Measurements from ENCODE around the gene SERPINB6.
"Not testable (repeated sequence)": the region's sequence is repeated elsewhere in the genome, so short reads cannot be mapped to it uniquely, and the experiment has no call there.

Gene SERPINB6

GRCh38 chr6:2909051-2909606 lies 62.2 kb downstream of the SERPINB6 start:
- H3K4me3 ChIP-seq (ENCODE audit: low read length); H3K79me1 ChIP-seq (ENCODE audit: low read length); H3K18ac ChIP-seq (ENCODE audit: low read length); H2BK15ac ChIP-seq (replicated peaks; ENCODE audit: low read depth); H4K5ac ChIP-seq (ENCODE audit: low read length); H4K8ac ChIP-seq (ENCODE audit: low read depth, low read length); H3K4me2 ChIP-seq (ENCODE audit: low read length); H3K79me2 ChIP-seq (ENCODE audit: control insufficient read depth, insufficient read depth, low read length); H3K23ac ChIP-seq (ENCODE audit: low read length); H2AK5ac ChIP-seq (ENCODE audit: low read length); DNase-seq; H3K9ac ChIP-seq (ENCODE audit: low read length); H3K4me1 ChIP-seq (ENCODE audit: control insufficient read depth, low read depth, low read length); H3K36me3 ChIP-seq (ENCODE audit: control insufficient read depth, insufficient read depth, low read length); H3K4ac ChIP-seq (ENCODE audit: low read depth, low read length); H2BK5ac ChIP-seq (ENCODE audit: low read length); H2BK120ac ChIP-seq (ENCODE audit: low read depth, low read length); H3K27me3 ChIP-seq (ENCODE audit: insufficient read depth, low read length, poor library complexity): not testable (repeated sequence)
- peak overlapping the region; percentile 35 for H3K56ac ChIP-seq (ENCODE audit: low read length)
- peak overlapping the region; percentile 17 for H3K27ac ChIP-seq (ENCODE audit: low read depth, low read length)
- WGBS (ENCODE audit: extremely low coverage, insufficient coverage, low lambda C conversion rate): no CpG with 5 or more reads among the region's 16 CpGs

DNA sequence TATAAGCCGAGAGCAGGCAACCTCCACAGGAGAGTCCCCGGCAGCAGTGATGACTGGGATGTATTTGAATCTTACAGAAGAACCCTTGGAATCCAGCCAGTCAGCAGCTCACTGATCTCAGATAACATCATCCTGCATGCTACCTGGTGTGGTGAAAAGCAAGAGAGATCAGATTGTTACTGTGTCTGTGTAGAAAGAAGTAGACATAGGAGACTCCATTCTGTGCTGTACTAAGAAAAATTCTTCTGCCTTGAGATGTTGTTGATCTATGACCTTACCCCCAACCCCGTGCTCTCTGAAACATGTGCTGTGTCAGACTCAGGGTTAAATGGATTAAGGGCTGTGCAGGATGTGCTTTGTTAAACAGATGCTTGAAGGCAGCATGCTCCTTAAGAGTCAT lies 62.9 kb downstream of the SERPINB6 start:
- H3K4ac ChIP-seq (ENCODE audit: low read depth, low read length); H3K4me2 ChIP-seq (ENCODE audit: low read length); H3K4me1 ChIP-seq (ENCODE audit: control insufficient read depth, low read depth, low read length); H2BK15ac ChIP-seq (replicated peaks; ENCODE audit: low read depth); H3K79me1 ChIP-seq (ENCODE audit: low read length); H4K8ac ChIP-seq (ENCODE audit: low read depth, low read length); H3K4me3 ChIP-seq (ENCODE audit: low read length); H4K5ac ChIP-seq (ENCODE audit: low read length); H3K9ac ChIP-seq (ENCODE audit: low read length); H3K79me2 ChIP-seq (ENCODE audit: control insufficient read depth, insufficient read depth, low read length); H3K27me3 ChIP-seq (ENCODE audit: insufficient read depth, low read length, poor library complexity); H2BK120ac ChIP-seq (ENCODE audit: low read depth, low read length); H3K36me3 ChIP-seq (ENCODE audit: control insufficient read depth, insufficient read depth, low read length); H2BK5ac ChIP-seq (ENCODE audit: low read length); H3K23ac ChIP-seq (ENCODE audit: low read length): not testable (repeated sequence)
- Histone ChIP-seq H3K56ac (ENCODE audit: low read length) (peak overlapping the region; percentile 44), H3K18ac (ENCODE audit: low read length) (peak overlapping the region; percentile 23), H3K27ac (ENCODE audit: low read depth, low read length) (peak overlapping the region; percentile 27), H2AK5ac (ENCODE audit: low read length) (peak overlapping the region; percentile 90)
- no CpG with 5 or more reads among the region's 3 CpGs for WGBS (ENCODE audit: extremely low coverage, insufficient coverage, low lambda C conversion rate)
- DNase-seq: peak; percentile 90

DNA sequence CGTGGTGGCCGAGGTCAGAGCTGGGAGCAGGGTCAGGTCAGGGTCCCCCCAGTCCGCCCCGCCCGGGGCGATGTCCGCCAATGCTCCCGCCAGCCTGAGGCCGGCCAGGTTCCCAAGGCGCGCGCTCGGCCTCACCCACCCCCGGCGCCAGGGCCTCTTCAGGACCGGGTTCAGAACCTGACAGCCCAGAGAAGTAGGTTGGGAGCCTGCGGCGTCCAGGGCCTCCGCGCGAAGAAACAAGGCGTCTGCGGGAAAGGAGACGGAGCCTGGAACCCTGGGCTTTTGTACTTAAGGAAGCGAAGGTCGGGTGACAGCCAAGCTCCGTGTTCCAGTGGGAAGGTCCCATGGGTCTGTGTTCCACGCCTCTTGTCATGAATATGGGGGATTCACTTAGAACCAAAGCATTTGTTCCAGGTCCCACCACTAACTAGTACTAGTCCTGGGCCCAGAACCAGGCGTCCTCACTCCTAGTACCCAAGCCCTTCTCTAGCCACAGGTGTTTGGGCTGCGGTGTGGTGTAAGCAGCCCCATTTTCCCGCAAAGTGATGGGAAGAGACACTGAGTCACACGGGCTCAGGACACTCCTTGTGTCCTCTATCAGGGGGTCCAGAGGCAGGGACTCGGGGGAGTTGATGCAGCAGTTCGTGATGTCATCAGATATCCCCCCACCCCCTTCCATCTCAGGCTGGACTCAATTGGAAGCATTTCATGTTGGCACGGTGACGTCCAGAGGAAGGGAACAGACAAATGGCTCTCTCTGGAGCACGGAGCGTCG lies 67.8 kb downstream of the SERPINB6 start:
- not testable (repeated sequence) for H3K4me1 ChIP-seq (ENCODE audit: control insufficient read depth, low read depth, low read length); H4K8ac ChIP-seq (ENCODE audit: low read depth, low read length); H2AK5ac ChIP-seq (ENCODE audit: low read length); H3K27ac ChIP-seq (ENCODE audit: low read depth, low read length); H2BK120ac ChIP-seq (ENCODE audit: low read depth, low read length); H3K27me3 ChIP-seq (ENCODE audit: insufficient read depth, low read length, poor library complexity); H2BK5ac ChIP-seq (ENCODE audit: low read length); H4K5ac ChIP-seq (ENCODE audit: low read length); H2BK15ac ChIP-seq (replicated peaks; ENCODE audit: low read depth); H3K4ac ChIP-seq (ENCODE audit: low read depth, low read length); H3K36me3 ChIP-seq (ENCODE audit: control insufficient read depth, insufficient read depth, low read length); H3K79me1 ChIP-seq (ENCODE audit: low read length); DNase-seq; H3K23ac ChIP-seq (ENCODE audit: low read length)
- peak overlapping the region; percentile 83 for H3K4me3 ChIP-seq (ENCODE audit: low read length)
- peaks cover 39% of the 10 kb centered on the region for H3K79me2 ChIP-seq (ENCODE audit: control insufficient read depth, insufficient read depth, low read length)
- peak overlapping the region; percentile 95 for H3K9ac ChIP-seq (ENCODE audit: low read length)
- H3K18ac ChIP-seq (ENCODE audit: low read length): peak overlapping the region; percentile 66
- peak overlapping the region; percentile 99 for H3K56ac ChIP-seq (ENCODE audit: low read length)
- WGBS (ENCODE audit: extremely low coverage, insufficient coverage, low lambda C conversion rate): no CpG with 5 or more reads among the region's 39 CpGs
- H3K4me2 ChIP-seq (ENCODE audit: low read length): peak overlapping the region; percentile 12

DNA sequence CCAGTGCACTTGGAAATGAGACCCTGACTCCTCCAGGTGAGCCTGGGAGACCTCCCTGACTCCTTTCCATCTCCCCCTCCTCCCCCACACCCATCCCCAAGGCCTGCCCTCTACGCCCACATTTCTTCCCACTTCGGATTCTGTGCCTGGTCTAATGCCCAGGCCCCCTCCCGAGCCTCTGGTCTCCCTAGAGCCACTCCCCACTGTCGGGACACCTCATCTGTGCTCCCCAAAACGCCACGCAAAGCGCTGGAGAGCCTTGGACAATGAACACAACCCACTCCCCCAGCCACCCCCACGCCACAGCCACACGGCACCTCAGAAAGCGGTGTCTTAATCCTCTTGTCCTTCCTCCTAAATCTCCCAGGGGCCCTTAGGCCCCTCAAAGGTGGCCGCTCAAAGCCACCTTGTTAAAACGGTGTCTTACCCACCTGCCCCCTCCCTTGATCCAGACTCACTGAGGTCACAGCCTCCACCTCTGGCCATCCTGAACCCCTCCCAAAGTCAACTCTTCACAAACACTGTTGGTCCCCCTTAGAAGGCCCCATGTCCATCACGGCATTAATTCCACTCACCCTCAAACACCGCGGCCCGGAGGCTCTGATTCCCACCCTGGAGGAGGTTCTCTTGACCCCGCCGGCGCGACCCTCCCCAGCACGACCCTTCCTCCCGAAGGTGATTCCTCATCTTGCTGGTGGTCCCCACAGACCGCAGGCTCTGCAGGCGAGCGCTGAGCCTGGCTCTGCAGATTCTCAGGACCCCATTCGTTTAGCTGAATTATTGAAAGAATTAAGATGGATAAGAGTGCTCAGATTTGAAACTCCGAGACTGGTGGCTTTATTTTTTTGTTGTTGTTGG lies 69.5 kb downstream of the SERPINB6 start:
- H3K36me3 ChIP-seq (ENCODE audit: control insufficient read depth, insufficient read depth, low read length); DNase-seq; H2BK15ac ChIP-seq (replicated peaks; ENCODE audit: low read depth); H4K5ac ChIP-seq (ENCODE audit: low read length); H3K23ac ChIP-seq (ENCODE audit: low read length); H2AK5ac ChIP-seq (ENCODE audit: low read length); H3K27me3 ChIP-seq (ENCODE audit: insufficient read depth, low read length, poor library complexity); H3K79me1 ChIP-seq (ENCODE audit: low read length); H3K4me1 ChIP-seq (ENCODE audit: control insufficient read depth, low read depth, low read length); H4K8ac ChIP-seq (ENCODE audit: low read depth, low read length); H2BK120ac ChIP-seq (ENCODE audit: low read depth, low read length): not testable (repeated sequence)
- peak overlapping the region; percentile 49 for H3K4me2 ChIP-seq (ENCODE audit: low read length)
- H3K79me2 ChIP-seq (ENCODE audit: control insufficient read depth, insufficient read depth, low read length): peaks cover 43% of the 10 kb centered on the region
- peak overlapping the region; percentile 95 for H3K9ac ChIP-seq (ENCODE audit: low read length)
- H2BK5ac ChIP-seq (ENCODE audit: low read length): peak overlapping the region; percentile 41
- H3K56ac ChIP-seq (ENCODE audit: low read length): peak overlapping the region; percentile 99
- peak overlapping the region; percentile 29 for H3K18ac ChIP-seq (ENCODE audit: low read length)
- H3K4me3 ChIP-seq (ENCODE audit: low read length): peak overlapping the region; percentile 83
- H3K4ac ChIP-seq (ENCODE audit: low read depth, low read length): peak overlapping the region; percentile 56
- no CpG with 5 or more reads among the region's 27 CpGs for WGBS (ENCODE audit: extremely low coverage, insufficient coverage, low lambda C conversion rate)
- H3K27ac ChIP-seq (ENCODE audit: low read depth, low read length): peak overlapping the region; percentile 42

GRCh38 chr6:2900821-2901644 lies 70.3 kb downstream of the SERPINB6 start:
- Histone ChIP-seq H3K27ac (ENCODE audit: low read depth, low read length) (no peak overlapping the region), H3K9ac (ENCODE audit: low read length) (peak overlapping the region; percentile 76), H3K4me1 (ENCODE audit: control insufficient read depth, low read depth, low read length) (peaks cover 4% of the 10 kb centered on the region), H2AK5ac (ENCODE audit: low read length) (no peak overlapping the region), H3K79me2 (ENCODE audit: control insufficient read depth, insufficient read depth, low read length) (peaks cover 43% of the 10 kb centered on the region), H4K5ac (ENCODE audit: low read length) (no peak overlapping the region), H3K4me3 (ENCODE audit: low read length) (peak overlapping the region; percentile 21), H2BK120ac (ENCODE audit: low read depth, low read length) (no peak overlapping the region), H2BK15ac (replicated peaks; ENCODE audit: low read depth) (no peak overlapping the region), H3K27me3 (ENCODE audit: insufficient read depth, low read length, poor library complexity) (no peaks in the 10 kb centered on the region), H3K23ac (ENCODE audit: low read length) (peak overlapping the region; percentile 86), H3K4me2 (ENCODE audit: low read length) (peak overlapping the region; percentile 72), H3K56ac (ENCODE audit: low read length) (peak overlapping the region; percentile 72), H3K4ac (ENCODE audit: low read depth, low read length) (no peak overlapping the region), H3K79me1 (ENCODE audit: low read length) (peaks cover 5% of the 10 kb centered on the region), H4K8ac (ENCODE audit: low read depth, low read length) (no peak overlapping the region), H3K36me3 (ENCODE audit: control insufficient read depth, insufficient read depth, low read length) (peaks cover 4% of the 10 kb centered on the region), H3K18ac (ENCODE audit: low read length) (no peak overlapping the region), H2BK5ac (ENCODE audit: low read length) (peak overlapping the region; percentile 47)
- WGBS (ENCODE audit: extremely low coverage, insufficient coverage, low lambda C conversion rate): no CpG with 5 or more reads among the region's 12 CpGs
- peak; percentile 23 for DNase-seq
